DND-41 (cell line): Measurements from ENCODE around the gene ZNF672.

Source experiments
- ATAC-seq: fragments of 200-7000 bp; cut with Tn5 transposase; 3 replicates; pipeline ENCODE4 v1.9.1; 2021; ENCODE audit warnings: low read depth; ENCODE audit not compliant: insufficient read depth
- DNase-seq: peaks from one replicate; pipeline ENCODE4 v3.0.0-alpha.2; 2020
- H2AFZ ChIP-seq: 2 replicates; pipeline ENCODE4 v1.6.0; 2012; ENCODE audit warnings: low read depth, low read length
- H3K27ac ChIP-seq: 2 replicates; pipeline ENCODE4 v1.5.1; 2012; ENCODE audit warnings: low read length, inconsistent platforms
- H3K27me3 ChIP-seq: fragments of 200-600 bp; sonication (generic); 2 replicates; pipeline ENCODE4 v1.6.0; 2012; ENCODE audit warnings: low read length, mild to moderate bottlenecking, inconsistent platforms; ENCODE audit not compliant: insufficient read depth, poor library complexity
- H3K36me3 ChIP-seq: 2 replicates; pipeline ENCODE4 v1.5.1; 2012; ENCODE audit warnings: low read length, inconsistent platforms; ENCODE audit not compliant: insufficient read depth
- H3K4me1 ChIP-seq: 2 replicates; pipeline ENCODE4 v1.5.1; 2012; ENCODE audit warnings: mild to moderate bottlenecking, low read length; ENCODE audit not compliant: insufficient read depth
- H3K4me2 ChIP-seq: 2 replicates; pipeline ENCODE4 v1.6.0; 2012; ENCODE audit warnings: mild to moderate bottlenecking, moderate library complexity, low read length, inconsistent platforms; ENCODE audit not compliant: insufficient read depth
- H3K4me3 ChIP-seq, 2 experiments: fragments of 200-600 bp in 1 of 2; shearing (Covaris generic) in 1 of 2; 2 replicates each; pipeline ENCODE4 v1.5.1; 2012 to 2016; ENCODE audit warnings: inconsistent platforms in 2 of 2, low read length in 2 of 2, mild to moderate bottlenecking in 2 of 2, low read depth in 1 of 2, moderate library complexity in 1 of 2
- H3K79me2 ChIP-seq: 2 replicates; pipeline ENCODE4 v1.6.0; 2012; ENCODE audit warnings: low read length, inconsistent platforms; ENCODE audit not compliant: insufficient read depth
- H3K9ac ChIP-seq: 2 replicates; pipeline ENCODE4 v1.6.0; 2012; ENCODE audit warnings: low read depth, mild to moderate bottlenecking, inconsistent platforms, low read length, moderate library complexity
- H3K9me3 ChIP-seq: 2 replicates; pipeline ENCODE4 v1.5.1; 2012; ENCODE audit warnings: low read length, moderate library complexity, mild to moderate bottlenecking, inconsistent platforms; ENCODE audit not compliant: insufficient read depth, severe bottlenecking
- H4K20me1 ChIP-seq: 2 replicates; pipeline ENCODE4 v1.6.0; 2012; ENCODE audit warnings: low read length; ENCODE audit not compliant: insufficient read depth
- EZH2 ChIP-seq: IDR thresholded peaks from 3 replicates; pipeline ENCODE4 v1.6.1; 2012; ENCODE audit warnings: borderline replicate concordance, low read depth, mild to moderate bottlenecking, moderate library complexity, low read length, inconsistent platforms; ENCODE audit not compliant: severe bottlenecking
- TF ChIP-seq, protein P1 (sequence below): IDR thresholded peaks from 2 replicates; pipeline ENCODE4 v1.5.1; 2012; ENCODE audit warnings: borderline replicate concordance, low read length, moderate library complexity, mild to moderate bottlenecking; ENCODE audit not compliant: poor library complexity, severe bottlenecking; ENCODE audit errors: extremely low read depth

The ZNF672 gene

DNA sequence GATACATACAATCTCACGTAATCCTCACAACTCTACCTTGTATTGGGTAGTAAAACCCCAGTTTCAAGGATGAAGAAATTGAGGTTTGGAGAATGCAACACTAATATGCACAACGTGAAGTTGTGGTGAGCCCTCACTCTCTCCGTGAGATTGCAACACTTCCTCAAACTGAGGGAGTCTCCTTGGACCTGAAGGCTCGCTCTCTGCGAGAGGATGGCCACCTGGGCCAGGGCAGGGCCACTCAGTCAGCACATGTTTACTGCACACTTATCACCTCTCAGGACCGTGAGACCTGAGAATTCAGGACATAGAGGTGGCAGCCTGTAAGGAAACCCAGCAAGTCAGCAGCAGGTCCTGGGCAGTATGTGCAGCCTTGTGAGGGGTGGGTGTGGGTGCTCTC, 21.0 kb upstream of the ZNF672 start:
- H3K4me2 ChIP-seq = no peak overlapping the region
- no peak overlapping the region for H3K4me3 ChIP-seq
- H3K9ac ChIP-seq = no peak overlapping the region
- peaks cover 20% of the 10 kb centered on the region; the same call in 1 of the 2 replicates for H3K4me1 ChIP-seq
- TF ChIP-seq, protein P1, sequence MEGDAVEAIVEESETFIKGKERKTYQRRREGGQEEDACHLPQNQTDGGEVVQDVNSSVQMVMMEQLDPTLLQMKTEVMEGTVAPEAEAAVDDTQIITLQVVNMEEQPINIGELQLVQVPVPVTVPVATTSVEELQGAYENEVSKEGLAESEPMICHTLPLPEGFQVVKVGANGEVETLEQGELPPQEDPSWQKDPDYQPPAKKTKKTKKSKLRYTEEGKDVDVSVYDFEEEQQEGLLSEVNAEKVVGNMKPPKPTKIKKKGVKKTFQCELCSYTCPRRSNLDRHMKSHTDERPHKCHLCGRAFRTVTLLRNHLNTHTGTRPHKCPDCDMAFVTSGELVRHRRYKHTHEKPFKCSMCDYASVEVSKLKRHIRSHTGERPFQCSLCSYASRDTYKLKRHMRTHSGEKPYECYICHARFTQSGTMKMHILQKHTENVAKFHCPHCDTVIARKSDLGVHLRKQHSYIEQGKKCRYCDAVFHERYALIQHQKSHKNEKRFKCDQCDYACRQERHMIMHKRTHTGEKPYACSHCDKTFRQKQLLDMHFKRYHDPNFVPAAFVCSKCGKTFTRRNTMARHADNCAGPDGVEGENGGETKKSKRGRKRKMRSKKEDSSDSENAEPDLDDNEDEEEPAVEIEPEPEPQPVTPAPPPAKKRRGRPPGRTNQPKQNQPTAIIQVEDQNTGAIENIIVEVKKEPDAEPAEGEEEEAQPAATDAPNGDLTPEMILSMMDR = no peak
- no peak for TF ChIP-seq EZH2
- peaks cover 91% of the 10 kb centered on the region for H3K36me3 ChIP-seq
- DNase-seq = no peak
- no peak for ATAC-seq
- peaks cover 40% of the 10 kb centered on the region for H3K79me2 ChIP-seq
- no peak overlapping the region for H3K27ac ChIP-seq
- peaks cover 37% of the 10 kb centered on the region for H4K20me1 ChIP-seq
- no peaks in the 10 kb centered on the region for H3K9me3 ChIP-seq
- H3K27me3 ChIP-seq = no peaks in the 10 kb centered on the region
- H2AFZ ChIP-seq = no peak overlapping the region

DNA sequence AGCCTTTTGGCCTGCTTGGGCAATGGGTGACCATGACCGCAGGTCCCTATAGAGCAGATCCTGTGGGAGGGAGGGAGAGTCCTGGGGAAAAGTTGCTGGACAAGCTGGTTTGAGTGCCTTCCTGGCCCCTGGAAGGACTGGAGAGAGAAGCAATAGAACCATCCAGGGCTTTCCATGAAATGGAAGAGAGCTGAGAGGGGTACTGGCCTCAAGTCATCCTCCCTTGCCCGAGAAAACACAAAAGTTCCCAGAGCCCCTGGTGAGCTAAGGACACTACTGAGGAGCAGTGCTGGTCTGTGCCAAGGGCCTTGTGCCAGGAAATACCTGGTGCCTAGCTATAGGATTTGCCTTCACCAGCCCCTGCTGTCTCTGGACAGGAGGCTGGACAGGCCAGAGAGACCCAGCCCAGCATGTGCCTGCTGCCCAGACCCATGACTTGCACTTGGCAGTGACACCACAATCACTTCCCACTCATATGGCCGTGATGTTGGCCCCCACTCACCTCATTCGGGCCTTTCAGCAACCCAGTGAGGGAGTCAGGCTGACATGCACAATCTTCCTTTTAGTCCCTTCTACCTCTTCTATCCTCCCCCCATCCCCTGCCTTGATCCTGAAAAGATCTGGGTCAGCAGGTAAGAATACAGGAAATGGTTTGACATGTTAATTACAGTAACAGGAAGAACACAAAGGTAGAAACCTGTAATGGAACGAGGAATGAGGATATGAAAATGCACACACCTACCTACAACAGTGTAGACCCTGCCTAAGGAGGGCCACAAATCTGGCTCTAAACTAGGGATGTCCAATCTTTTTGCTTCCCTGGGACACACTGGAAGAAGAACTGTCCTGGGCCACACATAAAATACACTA, 19.3 kb upstream of the ZNF672 start:
- Histone ChIP-seq H3K27me3 (no peaks in the 10 kb centered on the region), H3K36me3 (peaks cover 89% of the 10 kb centered on the region)

DNA sequence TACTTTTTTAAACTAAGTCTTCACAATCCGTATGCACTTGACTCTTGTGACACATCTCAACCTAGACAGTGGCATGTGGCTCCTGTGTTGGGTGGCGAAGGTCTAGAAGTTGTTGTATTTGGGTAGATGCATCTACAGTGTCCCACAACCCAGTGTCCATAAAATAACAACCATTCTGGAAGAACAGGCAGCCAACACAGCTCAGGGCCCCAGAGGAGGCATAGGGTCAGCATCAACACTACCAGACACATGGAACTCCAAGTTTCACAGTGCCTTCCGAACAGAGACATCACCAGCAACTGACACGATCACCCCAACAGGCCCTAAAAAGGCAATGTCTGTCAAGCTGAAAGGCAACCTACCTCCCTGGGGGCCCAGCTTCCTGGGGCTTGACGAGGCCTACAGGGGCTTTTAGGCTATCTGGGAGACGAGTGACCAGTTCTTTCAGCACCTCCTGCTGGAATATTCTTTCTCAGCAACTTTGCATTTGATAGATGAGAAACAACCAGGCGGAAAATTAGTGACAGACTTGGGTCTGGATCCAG, 17.9 kb upstream of the ZNF672 start:
- peaks cover 89% of the 10 kb centered on the region for H3K36me3 ChIP-seq
- H3K27ac ChIP-seq = no peak overlapping the region
- H3K4me3 ChIP-seq = no peak overlapping the region
- DNase-seq (no peak), ATAC-seq (no peak)
- TF ChIP-seq, protein P1 = no peak
- TF ChIP-seq EZH2 = no peak
- peaks cover 48% of the 10 kb centered on the region for H3K4me1 ChIP-seq
- H3K79me2 ChIP-seq = peaks cover 70% of the 10 kb centered on the region
- H3K4me2 ChIP-seq = 0 out of 2 replicates have a peak overlapping the region, but pooled peaks have one; percentile 7
- no peaks in the 10 kb centered on the region for H3K27me3 ChIP-seq
- H4K20me1 ChIP-seq = peaks cover 59% of the 10 kb centered on the region
- no peak overlapping the region for H2AFZ ChIP-seq
- no peaks in the 10 kb centered on the region for H3K9me3 ChIP-seq
- H3K9ac ChIP-seq = no peak overlapping the region

More for the DNA sequence above, 19.3 kb upstream of the ZNF672 start:
- ATAC-seq = no peak
- Histone ChIP-seq H3K27ac (no peak overlapping the region), H3K9ac (no peak overlapping the region), H3K4me3 (no peak overlapping the region), H3K4me1 (peaks cover 35% of the 10 kb centered on the region), H3K79me2 (peaks cover 56% of the 10 kb centered on the region), H4K20me1 (peaks cover 48% of the 10 kb centered on the region), H3K9me3 (no peaks in the 10 kb centered on the region), H2AFZ (no peak overlapping the region), H3K4me2 (no peak overlapping the region)
- DNase-seq = no peak
- TF ChIP-seq, protein P1 = no peak
- no peak for TF ChIP-seq EZH2
